Tongue (tissue), 2 donors: Measurements from ENCODE around the gene CDR2. TPM values are rescaled to one million over a fixed set of nuclear protein-coding genes. Genes with fewer than 3 reads are reported as not detected.
"Not testable (repeated sequence)": the region's sequence is repeated elsewhere in the genome, so short reads cannot be mapped to it uniquely, and the experiment has no call there.

Source experiments
- DNase-seq: peaks from one replicate; pipeline ENCODE4 v3.0.0-alpha.2; 2015
- total RNA-seq: library from RNA; depleted of rRNA; stranded (reverse); fragments of >200 nt; gene quantifications from one replicate; pipeline ENCODE4 v1.2.3, GENCODE V29; 2014

The CDR2 gene
- total RNA-seq: 35.6 TPM

- peak; percentile 99 for DNase-seq
Measured at GRCh38 chr16:22374311-22375116, at the start of gene CDR2. Gene CDR2 (minus strand): TSS chr16:22374619. CDS start chr16:22374309, 310 bp downstream.

DNA sequence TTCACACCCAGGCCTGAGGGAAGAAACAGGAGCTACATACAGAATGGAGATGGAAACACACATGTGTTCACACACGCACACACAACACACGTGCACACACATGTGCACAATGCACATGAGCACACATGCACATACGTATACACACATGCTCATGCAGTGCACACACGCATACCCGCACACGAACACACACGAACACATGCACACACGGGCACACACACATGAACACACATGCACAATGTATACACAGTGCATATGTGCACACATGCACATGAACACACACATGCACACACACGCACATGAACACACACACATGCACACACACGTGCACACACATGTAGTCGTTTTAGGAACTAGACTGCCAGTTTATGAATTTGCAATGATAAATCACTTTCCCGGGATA, 49.3 kb upstream of the CDR2 start:
- no peak for DNase-seq

GRCh38 chr16:22421136-22421535, 46.7 kb upstream of the CDR2 start:
- no peak for DNase-seq

GRCh38 chr16:22420606-22421135, 46.3 kb upstream of the CDR2 start:
- no peak for DNase-seq

DNA sequence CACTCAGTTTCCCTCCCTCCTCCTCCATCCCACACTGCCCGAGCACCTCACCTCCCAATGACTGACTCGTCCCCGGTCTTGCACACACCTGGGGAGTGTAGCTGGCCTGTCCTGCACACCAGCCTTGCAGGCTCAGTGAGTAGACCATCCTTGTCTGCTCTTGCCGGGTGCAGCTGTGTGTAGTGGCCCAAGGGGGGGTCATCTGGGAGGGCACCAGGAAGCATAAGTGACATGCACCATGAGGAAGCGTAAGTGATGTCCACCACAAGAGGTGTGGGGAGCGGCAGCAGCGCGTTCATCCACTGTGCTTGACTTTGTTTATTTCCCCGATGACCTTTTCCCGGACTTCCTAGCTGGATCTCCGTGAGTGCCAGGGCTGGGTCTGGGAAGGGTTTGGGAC, 45.5 kb upstream of the CDR2 start:
- no peak for DNase-seq

GRCh38 chr16:22418826-22419225, 44.4 kb upstream of the CDR2 start:
- no peak for DNase-seq

- not testable (repeated sequence) for DNase-seq
Measured at GRCh38 chr16:22417798-22418197, 43.4 kb upstream of the CDR2 start.

GRCh38 chr16:22417019-22417418, 42.6 kb upstream of the CDR2 start:
- no peak for DNase-seq

- DNase-seq: no peak
Measured at GRCh38 chr16:22413819-22414218, 39.4 kb upstream of the CDR2 start.

GRCh38 chr16:22407486-22407885, 33.1 kb upstream of the CDR2 start:
- no peak for DNase-seq

DNA sequence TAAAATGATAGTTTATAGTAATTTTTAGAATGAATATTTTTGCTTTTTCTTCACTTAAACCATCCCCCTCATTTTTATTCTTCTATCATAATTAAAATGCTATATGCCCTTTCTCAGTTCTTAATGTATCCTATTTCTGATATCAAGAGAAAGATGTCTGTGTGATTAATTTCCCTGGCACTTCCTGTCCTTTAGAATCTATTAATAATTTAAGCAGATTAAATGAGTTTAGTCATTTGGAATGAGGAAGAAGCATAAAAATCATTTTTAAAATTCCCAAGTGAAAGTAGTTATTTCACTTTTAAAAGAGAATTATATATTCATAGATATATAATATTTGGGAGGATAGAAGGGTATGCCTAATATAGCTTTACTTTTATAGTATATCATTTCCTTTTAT, 27.8 kb upstream of the CDR2 start:
- no peak for DNase-seq

DNA sequence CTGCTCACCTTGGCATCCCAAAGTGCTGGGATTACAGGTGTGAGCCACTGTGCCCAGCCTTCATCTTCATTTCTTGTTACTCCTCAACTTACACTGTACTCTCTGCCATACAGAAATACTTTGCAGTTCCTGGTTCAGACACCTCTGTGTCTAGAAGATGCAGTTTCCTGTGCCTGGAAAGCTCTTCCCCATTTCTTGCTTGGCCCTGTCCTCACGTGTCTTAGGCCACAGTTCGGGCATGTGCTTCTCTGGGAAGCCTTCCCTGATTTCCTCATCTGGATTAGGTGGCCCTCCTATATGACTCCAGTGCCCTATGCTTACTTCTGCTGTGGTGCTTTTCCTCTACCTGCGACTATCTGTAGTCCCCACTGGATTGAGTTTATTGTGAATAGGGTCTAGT, 26.5 kb upstream of the CDR2 start:
- DNase-seq: no peak

- no peak for DNase-seq
Measured at GRCh38 chr16:22397931-22398330, 23.5 kb upstream of the CDR2 start.

- DNase-seq: no peak
Measured at GRCh38 chr16:22397464-22397863, 23.0 kb upstream of the CDR2 start.

DNA sequence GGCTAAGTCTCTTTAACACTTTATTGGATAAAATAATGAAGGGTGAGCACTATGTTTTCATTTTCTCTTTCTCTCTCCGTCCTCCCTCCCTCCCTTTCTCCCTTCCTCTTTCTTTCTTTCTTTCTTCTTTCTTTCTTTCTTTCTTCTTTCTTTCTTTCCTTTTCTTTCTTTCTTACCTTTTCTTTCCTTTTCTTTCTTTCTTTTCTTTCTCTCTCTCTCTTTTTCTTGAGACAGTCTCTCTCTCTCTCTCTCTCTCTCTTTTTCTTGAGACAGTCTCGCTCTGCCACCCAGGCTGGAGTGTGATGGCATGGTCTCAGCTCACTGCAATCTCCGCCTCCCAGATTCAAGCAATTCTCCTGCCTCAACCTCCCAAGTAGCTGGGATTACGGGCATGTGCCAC, 21.5 kb upstream of the CDR2 start:
- no peak for DNase-seq

- no peak for DNase-seq
Measured at GRCh38 chr16:22394121-22394520, 19.7 kb upstream of the CDR2 start.

DNA sequence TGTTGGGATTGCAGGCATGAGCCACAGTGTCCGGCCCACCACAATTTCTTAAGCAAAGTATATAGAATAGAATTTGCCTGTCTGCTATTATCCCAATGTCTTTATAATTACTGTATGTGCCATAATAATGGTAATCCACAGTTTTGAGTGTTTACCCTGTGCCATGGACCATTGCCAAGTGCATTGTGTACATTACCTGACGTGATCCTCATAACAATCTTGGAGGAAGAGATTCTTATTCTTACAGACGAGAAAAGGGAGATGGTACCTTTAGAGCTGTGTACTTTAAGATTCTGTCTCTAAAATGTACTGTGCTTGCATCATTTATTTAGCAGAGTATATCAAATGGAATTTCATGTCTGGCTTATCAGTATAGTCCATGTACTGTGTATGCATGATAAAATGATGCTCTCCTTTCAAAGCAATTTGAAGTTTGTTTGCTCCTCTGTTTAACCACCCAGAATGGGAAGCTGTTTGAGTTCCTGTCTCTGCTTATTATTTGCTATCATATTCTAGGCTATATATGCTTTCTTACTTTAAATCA, 13.8 kb upstream of the CDR2 start:
- no peak for DNase-seq

DNA sequence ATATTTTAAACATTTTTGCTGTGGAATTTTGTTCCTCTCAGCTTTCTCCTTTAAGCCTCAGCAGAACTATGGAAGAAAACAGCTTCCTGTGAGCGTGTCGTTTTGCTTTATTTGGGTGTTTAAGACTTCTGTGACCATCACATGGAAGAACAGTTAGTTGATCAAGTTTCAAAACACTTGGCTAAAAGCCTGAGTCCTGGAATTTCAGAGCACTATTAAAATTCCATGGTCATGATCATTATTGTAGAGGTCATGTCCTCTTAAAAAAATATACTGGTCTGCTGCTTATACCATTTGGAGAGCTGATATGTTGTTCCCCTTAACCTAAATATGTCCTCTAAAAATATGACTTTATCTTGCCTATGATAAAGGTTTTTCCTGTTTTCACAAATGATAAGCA, 12.6 kb upstream of the CDR2 start:
- peak; percentile 38 for DNase-seq

DNA sequence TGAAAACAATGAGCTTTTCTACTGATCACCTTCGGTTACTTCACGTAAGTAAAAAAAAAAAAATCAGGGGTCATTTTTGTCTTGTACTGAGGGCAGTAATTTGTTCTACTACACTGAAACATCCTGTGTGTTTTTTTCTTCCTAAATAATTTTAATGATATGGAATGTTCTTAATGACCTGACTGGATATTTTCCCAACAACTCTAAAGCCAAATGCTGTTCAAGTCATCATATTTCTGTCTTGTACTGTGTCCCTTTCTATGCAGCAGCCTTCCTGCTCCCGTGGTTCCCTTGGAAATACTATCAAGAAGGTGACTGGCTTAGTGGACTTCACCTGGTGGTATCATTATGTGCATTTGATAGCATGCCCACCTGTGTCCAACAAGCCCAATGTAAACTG, 10.8 kb upstream of the CDR2 start:
- no peak for DNase-seq

- no peak for DNase-seq
Measured at GRCh38 chr16:22383827-22384226, 9.4 kb upstream of the CDR2 start.

DNA sequence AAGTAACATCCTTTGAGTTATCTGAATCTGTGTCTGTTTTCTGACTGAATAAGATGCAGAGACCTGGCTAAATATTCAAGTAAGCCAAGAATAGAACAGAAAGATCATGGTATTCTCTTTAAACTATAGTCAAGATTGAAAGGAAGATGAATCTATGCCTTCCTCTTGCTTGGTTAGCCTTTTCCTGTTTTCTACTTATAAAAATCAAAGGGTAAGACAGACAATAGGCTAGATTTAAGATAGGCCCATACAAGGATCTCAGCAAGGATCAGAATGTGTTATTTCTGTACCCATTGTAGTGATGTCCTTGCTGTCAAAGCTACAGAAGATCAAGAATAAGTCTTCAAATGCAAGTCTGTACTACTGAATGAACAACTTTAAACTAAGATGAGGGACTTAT, 7.0 kb upstream of the CDR2 start:
- no peak for DNase-seq

DNA sequence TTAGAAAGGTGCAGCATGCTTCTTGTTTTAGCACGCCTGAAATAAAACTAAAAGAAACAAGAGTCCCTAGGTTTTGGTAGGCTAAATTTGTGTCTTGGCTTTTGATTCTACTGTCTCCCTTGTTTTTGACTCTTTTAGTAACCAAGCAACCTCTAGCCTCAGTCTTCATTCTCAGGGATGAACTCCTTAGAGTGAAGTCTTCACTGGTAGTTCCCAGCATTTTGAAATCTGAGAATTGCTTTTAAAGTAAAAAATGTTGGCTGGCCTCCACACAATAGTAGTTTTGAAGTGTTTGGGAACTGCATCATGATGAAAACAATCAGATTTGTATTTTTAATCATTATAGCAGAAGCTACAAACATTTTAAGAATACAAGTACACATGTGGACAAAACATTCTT, 6.1 kb upstream of the CDR2 start:
- DNase-seq: peak; percentile 18

- DNase-seq: no peak
Measured at GRCh38 chr16:22379656-22380055, 5.2 kb upstream of the CDR2 start.
